HG02642 (cell line): ENCODE results near the gene CWC27.

Source experiments
- ATAC-seq: cut with Tn5 transposase; IDR thresholded peaks from one replicate; pipeline ENCODE4 v1.9.1; 2021; ENCODE audit warnings: mild to moderate bottlenecking; ENCODE audit not compliant: unreplicated experiment, poor library complexity

Gene CWC27

GRCh38 chr5:65024681-65025080, 256.0 kb downstream of the CWC27 start:
- no peak for ATAC-seq

DNA sequence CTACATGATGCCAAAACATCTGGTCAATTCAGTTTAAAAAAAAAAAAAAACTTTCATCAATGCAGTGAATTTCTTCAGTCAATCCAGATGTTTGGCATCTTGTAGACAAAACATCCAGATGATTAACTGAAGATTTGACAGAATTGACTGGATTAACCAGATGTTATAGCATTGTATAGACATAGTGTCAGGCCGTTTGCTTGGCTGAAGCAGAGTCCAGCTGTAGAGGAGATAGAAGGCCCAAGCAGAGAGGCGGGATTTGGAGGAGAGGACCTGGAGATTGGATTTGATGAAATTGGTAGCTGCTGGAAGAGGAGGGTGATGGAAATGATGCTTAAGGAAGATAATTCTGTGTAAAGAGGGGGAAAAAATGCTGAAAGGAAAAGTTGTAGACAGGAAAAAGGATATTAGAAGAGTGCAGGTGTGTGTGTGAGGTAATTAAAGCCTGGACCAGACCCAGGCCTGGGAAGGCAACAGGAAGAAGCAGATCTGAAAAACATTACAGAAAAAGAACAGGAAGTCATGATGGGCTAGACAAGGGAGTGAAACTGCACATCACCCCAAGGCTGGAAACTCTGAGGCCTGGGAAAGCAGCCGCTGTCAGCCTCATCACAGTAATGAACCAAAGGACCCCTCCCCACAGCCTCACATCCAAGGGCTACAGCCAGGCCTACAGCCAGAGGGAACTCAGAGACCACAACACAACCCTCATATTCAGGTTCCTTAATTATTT, 258.3 kb downstream of the CWC27 start:
- peak; percentile 78 for ATAC-seq

GRCh38 chr5:65029178-65029577, 260.4 kb downstream of the CWC27 start:
- no peak for ATAC-seq

GRCh38 chr5:65030056-65030455, 261.3 kb downstream of the CWC27 start:
- no peak for ATAC-seq

GRCh38 chr5:65032250-65032649, 263.5 kb downstream of the CWC27 start:
- no peak for ATAC-seq

DNA sequence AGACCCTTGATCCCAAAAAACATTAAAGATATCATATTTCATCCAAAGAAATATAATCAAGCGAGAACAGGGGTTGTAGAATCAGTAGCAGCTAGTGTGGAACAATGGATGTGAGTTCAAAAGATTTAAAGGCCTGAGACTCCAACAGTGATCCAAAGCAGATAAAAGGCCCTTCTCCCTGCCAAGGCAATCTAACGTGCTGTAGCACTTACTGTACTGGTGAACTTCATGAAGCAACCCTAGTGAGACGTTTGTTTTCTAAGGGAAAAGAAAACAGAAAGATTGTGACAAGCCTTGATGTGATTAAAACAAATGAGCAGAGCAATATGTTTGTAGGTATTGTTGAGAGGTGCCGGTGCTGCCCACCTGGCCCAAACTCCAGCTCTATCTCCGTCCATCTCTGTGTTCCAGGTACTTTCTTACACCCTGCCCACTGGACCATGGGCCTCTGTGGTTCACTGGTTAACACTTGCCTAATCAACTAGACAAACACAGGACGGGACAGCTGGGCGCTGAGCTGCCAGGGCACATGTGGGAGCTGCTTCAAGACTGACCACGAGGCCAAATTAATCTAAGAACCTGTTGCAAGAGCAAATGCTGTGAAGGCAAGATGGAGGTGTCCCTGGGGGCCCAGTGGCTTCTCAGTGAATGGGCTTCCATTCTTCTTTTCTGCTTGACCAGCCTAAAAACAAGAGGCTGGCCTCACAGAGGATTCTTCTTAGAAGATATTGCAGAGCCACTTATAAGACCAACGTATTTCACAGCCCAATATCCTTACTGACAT, 265.5 kb downstream of the CWC27 start:
- no peak for ATAC-seq

GRCh38 chr5:65034813-65035209, 266.1 kb downstream of the CWC27 start:
- no peak for ATAC-seq

DNA sequence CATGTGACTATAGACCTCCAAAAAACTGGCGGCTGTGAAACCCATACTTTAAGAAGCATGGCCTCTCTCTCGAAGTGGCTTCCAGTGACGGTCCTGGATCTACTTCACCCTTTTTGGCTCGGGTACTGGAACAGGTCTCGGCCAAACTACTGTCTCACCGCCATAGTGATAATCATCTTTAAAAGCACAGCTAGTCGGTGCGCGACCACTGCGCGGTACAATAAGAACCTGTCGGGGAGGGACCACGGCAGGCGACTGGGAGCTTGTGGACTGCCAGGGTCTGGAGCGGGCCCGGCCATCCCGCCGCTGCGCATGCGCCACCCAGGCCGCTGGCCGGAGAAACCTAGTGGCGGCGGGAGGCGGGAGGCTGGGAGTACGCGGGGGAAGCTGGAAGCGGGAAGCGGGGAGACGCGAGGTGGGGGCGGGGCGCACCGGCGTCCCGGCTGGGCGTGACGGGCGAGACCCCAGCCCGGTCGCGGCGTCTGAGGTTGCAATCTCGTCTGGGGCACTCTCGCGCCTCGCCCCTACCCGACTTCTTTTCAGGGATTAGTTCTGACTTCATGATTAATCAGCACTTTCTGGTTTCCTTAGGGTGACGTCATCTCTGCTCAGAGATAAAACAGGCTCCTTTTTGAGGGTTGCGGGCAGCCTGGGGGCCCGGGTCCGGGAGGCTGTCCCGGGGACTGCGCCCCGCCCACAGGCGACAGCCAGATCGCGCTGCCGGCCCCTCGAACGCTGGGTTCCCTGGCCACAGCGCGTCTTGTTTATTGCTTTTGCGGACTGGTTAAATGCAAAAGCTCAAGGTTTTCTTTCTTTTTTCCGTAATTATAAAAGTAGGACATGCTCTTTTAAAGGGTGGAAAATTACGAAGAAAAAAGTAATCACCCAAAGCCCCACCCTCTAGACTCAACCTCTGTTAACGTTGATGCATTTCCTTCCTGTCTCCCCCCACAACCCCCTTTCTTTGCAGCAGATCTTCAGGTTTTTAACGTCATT, 266.8 kb downstream of the CWC27 start:
- peak; percentile 91 for ATAC-seq

DNA sequence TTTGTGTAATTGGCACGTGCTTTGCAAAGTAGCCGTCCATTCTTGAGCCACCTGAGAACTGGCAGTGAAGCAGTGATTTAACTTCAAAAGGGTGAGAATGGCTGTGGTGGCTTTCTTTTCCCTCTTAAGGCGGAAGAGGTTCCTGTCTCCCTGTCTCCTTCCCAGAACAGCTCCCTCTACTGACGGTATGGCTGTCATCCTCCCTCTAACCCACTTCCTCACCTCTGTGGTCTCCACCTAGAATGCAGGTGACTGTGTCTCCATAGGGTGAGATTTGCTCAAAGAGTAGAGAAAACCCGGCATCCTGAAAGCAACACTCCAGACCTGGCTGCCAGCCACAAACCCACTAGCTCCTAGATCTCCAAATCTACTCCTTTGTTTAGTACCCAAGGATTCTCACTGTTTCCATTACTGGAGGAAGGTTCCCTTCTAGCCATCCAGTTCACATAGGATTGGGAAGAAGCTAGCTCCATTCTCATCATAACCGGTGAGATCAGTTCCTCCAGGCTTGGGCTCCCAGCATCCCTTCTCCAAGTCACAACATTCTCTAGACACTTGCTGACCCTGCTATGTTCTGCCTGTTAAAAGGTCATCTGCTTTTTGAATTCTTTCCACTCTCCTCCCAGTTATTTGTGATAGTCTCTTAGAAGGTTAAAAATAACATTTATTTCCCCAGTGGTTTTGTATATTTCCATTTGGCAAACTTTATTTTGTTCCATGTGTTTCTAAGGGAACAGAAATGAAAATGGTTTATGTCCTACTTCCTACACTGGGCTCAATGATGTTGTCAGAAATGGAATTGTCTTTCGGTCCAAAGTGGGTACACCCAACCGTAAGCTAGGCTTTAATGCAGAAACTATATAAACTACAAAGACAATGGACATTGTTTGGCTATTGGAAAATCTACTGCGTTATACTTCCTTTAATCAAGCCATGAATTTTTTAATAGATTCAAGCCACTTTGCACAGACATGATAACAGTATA, 269.4 kb downstream of the CWC27 start:
- ATAC-seq: no peak

DNA sequence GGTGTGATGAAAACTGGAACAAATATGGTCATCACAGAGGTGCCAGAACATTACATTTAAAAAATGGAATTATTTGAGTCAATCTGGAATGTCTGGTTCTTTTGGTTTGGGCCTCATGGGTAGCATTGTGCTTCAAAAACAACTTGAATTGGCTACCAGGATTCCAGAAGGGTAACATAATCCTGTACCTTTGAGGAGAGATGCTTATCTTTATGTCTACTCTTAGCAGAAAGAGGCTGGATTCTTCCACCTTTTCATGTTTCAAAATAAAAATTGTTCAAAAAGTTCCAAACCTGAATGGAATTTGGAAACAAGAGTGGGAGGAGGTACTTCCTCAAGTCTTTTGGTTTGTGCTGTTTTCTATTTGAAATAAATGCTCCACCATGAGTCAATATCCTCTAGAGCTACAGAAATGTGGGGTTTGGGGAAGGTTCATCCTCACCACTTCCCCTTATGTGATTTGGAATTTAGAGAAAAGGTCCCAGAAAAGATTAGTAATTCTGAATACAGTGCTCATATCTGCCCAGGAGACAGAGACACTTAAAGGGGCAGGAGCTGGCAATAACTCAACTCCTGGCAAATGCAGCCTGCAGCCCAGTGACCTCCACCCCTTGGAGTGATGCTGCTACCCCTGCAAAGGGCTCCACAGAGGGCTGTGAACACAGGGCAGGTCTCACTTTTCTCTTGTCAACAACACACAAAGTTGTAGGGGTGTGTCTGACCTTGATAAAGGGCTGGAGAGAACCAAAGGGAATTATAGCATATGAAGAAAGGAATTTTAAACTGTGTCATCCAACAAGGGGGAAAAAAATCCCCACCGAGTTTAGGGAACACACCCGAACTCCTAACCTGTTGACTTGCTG, 272.8 kb downstream of the CWC27 start:
- ATAC-seq: no peak

DNA sequence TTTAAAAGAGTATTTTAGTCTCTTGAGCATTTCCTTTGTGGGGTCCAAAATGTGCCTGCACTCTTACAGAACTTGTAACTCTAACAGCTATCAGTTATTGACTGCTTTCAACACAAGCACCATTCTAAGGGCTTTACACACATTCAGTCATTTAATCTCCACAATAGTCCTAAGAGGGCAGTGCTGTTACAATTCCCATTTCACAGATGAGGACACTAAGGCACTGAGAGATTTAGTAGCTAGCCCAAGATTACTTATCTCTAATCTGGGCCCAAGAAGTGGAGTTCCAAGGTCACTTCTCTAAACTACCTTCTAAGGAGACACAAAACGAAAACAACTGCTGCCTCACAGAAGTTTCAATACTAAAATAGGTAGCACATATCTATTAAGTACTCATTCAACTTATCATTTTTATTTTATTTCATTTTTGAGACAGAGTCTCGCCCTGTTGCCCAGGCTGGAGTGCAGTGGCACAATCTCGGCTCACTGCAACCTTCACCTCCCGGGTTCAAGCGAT, 275.2 kb downstream of the CWC27 start:
- ATAC-seq: peak; percentile 54

GRCh38 chr5:65047225-65047624, 278.5 kb downstream of the CWC27 start:
- ATAC-seq: no peak

GRCh38 chr5:65047948-65048690, 279.4 kb downstream of the CWC27 start:
- ATAC-seq: peak; percentile 56

- ATAC-seq: peak; percentile 36
Observed at GRCh38 chr5:65050140-65050539, 281.4 kb downstream of the CWC27 start.

- ATAC-seq: no peak
Observed at GRCh38 chr5:65050826-65051498, 282.2 kb downstream of the CWC27 start.

GRCh38 chr5:65055938-65056337, 287.2 kb downstream of the CWC27 start:
- no peak for ATAC-seq
